ENCODE measurements around the gene ROCK2. TPM values are rescaled to one million over a fixed set of nuclear protein-coding genes. Genes with fewer than 3 reads are reported as not detected.
A peak's percentile ranks its signal among the peaks of the same experiment; 100 is the strongest.

Gene ROCK2
- total and polyA plus RNA-seq, 2 of the 13 experiments (the other 11 are each of a cell fraction or from before 2014, with no cell fraction given) = 38.1 to 119 TPM

DNA sequence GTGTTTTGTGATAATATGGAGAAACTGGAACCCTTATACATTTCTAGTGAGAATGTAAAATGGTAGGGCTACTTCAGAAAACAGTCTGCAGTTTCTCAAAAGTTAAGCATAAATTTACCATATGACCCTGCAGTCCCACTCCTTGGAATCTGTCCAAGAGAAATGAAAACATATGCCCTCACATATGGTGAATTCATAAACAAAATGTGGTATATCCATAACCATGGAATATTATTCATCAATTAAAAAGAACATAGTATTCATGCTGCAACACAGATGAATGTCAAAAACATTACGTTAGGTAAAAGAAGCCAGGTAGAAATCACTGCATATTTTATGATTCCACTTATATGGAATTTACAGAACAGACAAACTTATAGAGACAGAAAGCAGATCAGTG lies 11.8 kb downstream of the ROCK2 start:
- H4K20me1 ChIP-seq (ENCODE audit: insufficient read depth, low read length) = peaks cover 93% of the 10 kb centered on the region
- no peak for ATAC-seq
- no peaks in the 10 kb centered on the region for H3K9me3 ChIP-seq (ENCODE audit: low read length)
- H3K79me2 ChIP-seq (ENCODE audit: insufficient read depth, low read length) = peaks cover 94% of the 10 kb centered on the region
- H3K9ac ChIP-seq (ENCODE audit: insufficient read depth, low read depth, low read length) = no peak overlapping the region
- H2AFZ ChIP-seq (ENCODE audit: low read length) = no peak overlapping the region
- BruUV-seq (replicated peaks) = no TSS peak
- FAIRE-seq = no peak
- no peaks in the 10 kb centered on the region for H3K27me3 ChIP-seq (ENCODE audit: control insufficient read depth in 1 of 2, insufficient read depth in 2 of 2, low read length in 2 of 2)
- H3K4me1 ChIP-seq (ENCODE audit: insufficient read depth, low read length) = peaks cover 83% of the 10 kb centered on the region
- CTCF ChIA-PET (ENCODE audit: low intra/inter-chr PET ratio, low total read pairs) = no interaction called here
- H3K36me3 ChIP-seq (replicated peaks in 1 of 2; ENCODE audit: control insufficient read depth in 1 of 2, insufficient read depth in 2 of 2, low read length in 2 of 2) = peaks cover 0 to 2% of the 10 kb centered on the region in 2 experiments; a peak in 2 of 5 replicates
- no peak overlapping the region for H3K4me2 ChIP-seq (ENCODE audit: low read depth, low read length)
- H3K27ac ChIP-seq (ENCODE audit: extremely low read length, insufficient read depth, low read length) = no peak overlapping the region
- WGBS (ENCODE audit: low lambda C conversion rate) = 95% methylated on average over 1 of the region's 1 CpG
- in situ Hi-C loops (cut with HindIII; ENCODE audit: extremely low pct_ligation_motif_present, low pct_unique_long_range_greater_than_20kb) = no loop called here
- intact Hi-C loops (cut with micrococcal nuclease; ENCODE audit: unreplicated experiment) = no loop called here
- POLR2A ChIA-PET = interaction anchor here (4.5 kb wide), 1 partner anchor 12 kb away, joined by 28 read pairs; the partner anchor contains the start of gene ROCK2
- no peak overlapping the region for H3K4me3 ChIP-seq (replicated peaks in 1 of 3; ENCODE audit: insufficient read depth in 1 of 3, low read depth in 2 of 3, low read length in 3 of 3)
- TF ChIP-seq HMGA1 (CRISPR knock-in tag; conservative IDR thresholded peaks at IDR 0.05) (no peak), ZBTB38 (CRISPR knock-in tag; IDR thresholded peaks at IDR 0.05) (no peak), CREB1 (IDR thresholded peaks at IDR 0.05) (no peak), CREB1 (CRISPR knock-in tag; IDR thresholded peaks at IDR 0.05) (0 out of 2 replicates have a peak, but pooled peaks have one; percentile 14), ZFP41 (CRISPR knock-in tag; IDR thresholded peaks at IDR 0.05; ENCODE audit: borderline replicate concordance) (no peak), ZSCAN30 (CRISPR knock-in tag; IDR thresholded peaks at IDR 0.05) (no peak)
- TF ChIP-seq, protein P1, sequence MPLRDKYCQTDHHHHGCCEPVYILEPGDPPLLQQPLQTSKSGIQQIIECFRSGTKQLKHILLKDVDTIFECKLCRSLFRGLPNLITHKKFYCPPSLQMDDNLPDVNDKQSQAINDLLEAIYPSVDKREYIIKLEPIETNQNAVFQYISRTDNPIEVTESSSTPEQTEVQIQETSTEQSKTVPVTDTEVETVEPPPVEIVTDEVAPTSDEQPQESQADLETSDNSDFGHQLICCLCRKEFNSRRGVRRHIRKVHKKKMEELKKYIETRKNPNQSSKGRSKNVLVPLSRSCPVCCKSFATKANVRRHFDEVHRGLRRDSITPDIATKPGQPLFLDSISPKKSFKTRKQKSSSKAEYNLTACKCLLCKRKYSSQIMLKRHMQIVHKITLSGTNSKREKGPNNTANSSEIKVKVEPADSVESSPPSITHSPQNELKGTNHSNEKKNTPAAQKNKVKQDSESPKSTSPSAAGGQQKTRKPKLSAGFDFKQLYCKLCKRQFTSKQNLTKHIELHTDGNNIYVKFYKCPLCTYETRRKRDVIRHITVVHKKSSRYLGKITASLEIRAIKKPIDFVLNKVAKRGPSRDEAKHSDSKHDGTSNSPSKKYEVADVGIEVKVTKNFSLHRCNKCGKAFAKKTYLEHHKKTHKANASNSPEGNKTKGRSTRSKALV (CRISPR knock-in tag; IDR thresholded peaks at IDR 0.05) = no peak
- DNase-seq (ENCODE audit: low spot score) = no peak

Data from HepG2 (cell line).